ENCODE data around the gene MRPL36. TPM values are rescaled to one million over a fixed set of nuclear protein-coding genes. Genes with fewer than 3 reads are reported as not detected.

MRPL36 gene
- total and polyA plus RNA-seq, 2 experiments from 2014 or later: 47.5 to 149 TPM

DNA sequence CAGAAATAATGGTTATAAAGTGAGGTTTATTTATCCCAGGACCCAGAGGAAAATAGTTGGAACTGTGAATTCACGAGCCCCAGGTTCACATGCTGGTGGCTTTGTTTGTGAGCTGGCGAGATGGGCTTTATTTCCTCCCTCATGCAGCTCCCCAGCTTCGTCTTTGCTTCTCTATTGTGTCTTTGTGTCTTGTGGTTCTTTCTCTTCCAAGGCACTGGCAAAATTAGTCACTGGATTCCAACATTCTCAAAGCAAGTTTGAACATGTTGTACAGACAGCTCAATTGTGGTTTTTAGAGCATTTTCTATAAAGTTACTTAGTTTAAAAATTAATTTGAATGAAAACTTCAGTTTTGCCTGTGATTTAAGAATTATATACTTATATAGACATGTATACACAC lies 8.8 kb upstream of the MRPL36 start:
- H3K4me3 ChIP-seq: no peak overlapping the region
- Mint-ChIP-seq H3K4me1 (peaks cover 5% of the 10 kb centered on the region), H3K36me3 (ENCODE audit: low read depth) (peaks cover 88% of the 10 kb centered on the region), H3K27me3 (ENCODE audit: insufficient read depth, low read depth, poor library complexity) (peaks cover 2% of the 10 kb centered on the region), H3K4me3 (no peak overlapping the region), H3K9me3 (no peaks in the 10 kb centered on the region; the same call in 2 of the 3 replicates), H3K27ac (0 out of 2 replicates have a peak overlapping the region, but pooled peaks have one; percentile 48)
- H3K27ac ChIP-seq (ENCODE audit: low read depth): 0 out of 2 replicates have a peak overlapping the region, but pooled peaks have one; percentile 59
- H3K79me2 ChIP-seq (replicated peaks; ENCODE audit: insufficient read depth): peaks cover 94% of the 10 kb centered on the region
- H3K4me1 ChIP-seq (ENCODE audit: insufficient read depth): no peaks in the 10 kb centered on the region
- TF ChIP-seq, protein P1, sequence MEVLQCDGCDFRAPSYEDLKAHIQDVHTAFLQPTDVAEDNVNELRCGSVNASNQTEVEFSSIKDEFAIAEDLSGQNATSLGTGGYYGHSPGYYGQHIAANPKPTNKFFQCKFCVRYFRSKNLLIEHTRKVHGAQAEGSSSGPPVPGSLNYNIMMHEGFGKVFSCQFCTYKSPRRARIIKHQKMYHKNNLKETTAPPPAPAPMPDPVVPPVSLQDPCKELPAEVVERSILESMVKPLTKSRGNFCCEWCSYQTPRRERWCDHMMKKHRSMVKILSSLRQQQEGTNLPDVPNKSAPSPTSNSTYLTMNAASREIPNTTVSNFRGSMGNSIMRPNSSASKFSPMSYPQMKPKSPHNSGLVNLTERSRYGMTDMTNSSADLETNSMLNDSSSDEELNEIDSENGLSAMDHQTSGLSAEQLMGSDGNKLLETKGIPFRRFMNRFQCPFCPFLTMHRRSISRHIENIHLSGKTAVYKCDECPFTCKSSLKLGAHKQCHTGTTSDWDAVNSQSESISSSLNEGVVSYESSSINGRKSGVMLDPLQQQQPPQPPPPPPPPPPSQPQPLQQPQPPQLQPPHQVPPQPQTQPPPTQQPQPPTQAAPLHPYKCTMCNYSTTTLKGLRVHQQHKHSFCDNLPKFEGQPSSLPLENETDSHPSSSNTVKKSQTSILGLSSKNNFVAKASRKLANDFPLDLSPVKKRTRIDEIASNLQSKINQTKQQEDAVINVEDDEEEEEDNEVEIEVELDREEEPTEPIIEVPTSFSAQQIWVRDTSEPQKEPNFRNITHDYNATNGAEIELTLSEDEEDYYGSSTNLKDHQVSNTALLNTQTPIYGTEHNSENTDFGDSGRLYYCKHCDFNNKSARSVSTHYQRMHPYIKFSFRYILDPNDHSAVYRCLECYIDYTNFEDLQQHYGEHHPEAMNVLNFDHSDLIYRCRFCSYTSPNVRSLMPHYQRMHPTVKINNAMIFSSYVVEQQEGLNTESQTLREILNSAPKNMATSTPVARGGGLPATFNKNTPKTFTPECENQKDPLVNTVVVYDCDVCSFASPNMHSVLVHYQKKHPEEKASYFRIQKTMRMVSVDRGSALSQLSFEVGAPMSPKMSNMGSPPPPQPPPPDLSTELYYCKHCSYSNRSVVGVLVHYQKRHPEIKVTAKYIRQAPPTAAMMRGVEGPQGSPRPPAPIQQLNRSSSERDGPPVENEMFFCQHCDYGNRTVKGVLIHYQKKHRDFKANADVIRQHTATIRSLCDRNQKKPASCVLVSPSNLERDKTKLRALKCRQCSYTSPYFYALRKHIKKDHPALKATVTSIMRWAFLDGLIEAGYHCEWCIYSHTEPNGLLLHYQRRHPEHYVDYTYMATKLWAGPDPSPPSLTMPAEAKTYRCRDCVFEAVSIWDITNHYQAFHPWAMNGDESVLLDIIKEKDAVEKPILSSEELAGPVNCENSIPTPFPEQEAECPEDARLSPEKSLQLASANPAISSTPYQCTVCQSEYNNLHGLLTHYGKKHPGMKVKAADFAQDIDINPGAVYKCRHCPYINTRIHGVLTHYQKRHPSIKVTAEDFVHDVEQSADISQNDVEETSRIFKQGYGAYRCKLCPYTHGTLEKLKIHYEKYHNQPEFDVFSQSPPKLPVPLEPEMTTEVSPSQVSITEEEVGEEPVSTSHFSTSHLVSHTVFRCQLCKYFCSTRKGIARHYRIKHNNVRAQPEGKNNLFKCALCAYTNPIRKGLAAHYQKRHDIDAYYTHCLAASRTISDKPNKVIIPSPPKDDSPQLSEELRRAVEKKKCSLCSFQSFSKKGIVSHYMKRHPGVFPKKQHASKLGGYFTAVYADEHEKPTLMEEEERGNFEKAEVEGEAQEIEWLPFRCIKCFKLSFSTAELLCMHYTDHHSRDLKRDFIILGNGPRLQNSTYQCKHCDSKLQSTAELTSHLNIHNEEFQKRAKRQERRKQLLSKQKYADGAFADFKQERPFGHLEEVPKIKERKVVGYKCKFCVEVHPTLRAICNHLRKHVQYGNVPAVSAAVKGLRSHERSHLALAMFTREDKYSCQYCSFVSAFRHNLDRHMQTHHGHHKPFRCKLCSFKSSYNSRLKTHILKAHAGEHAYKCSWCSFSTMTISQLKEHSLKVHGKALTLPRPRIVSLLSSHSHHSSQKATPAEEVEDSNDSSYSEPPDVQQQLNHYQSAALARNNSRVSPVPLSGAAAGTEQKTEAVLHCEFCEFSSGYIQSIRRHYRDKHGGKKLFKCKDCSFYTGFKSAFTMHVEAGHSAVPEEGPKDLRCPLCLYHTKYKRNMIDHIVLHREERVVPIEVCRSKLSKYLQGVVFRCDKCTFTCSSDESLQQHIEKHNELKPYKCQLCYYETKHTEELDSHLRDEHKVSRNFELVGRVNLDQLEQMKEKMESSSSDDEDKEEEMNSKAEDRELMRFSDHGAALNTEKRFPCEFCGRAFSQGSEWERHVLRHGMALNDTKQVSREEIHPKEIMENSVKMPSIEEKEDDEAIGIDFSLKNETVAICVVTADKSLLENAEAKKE (CRISPR knock-in tag; IDR thresholded peaks at IDR 0.05): no peak
- TF ChIP-seq, protein P2, sequence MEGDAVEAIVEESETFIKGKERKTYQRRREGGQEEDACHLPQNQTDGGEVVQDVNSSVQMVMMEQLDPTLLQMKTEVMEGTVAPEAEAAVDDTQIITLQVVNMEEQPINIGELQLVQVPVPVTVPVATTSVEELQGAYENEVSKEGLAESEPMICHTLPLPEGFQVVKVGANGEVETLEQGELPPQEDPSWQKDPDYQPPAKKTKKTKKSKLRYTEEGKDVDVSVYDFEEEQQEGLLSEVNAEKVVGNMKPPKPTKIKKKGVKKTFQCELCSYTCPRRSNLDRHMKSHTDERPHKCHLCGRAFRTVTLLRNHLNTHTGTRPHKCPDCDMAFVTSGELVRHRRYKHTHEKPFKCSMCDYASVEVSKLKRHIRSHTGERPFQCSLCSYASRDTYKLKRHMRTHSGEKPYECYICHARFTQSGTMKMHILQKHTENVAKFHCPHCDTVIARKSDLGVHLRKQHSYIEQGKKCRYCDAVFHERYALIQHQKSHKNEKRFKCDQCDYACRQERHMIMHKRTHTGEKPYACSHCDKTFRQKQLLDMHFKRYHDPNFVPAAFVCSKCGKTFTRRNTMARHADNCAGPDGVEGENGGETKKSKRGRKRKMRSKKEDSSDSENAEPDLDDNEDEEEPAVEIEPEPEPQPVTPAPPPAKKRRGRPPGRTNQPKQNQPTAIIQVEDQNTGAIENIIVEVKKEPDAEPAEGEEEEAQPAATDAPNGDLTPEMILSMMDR (conservative IDR thresholded peaks at IDR 0.05; ENCODE audit: low read depth in 2 of 2): no peak
- TF ChIP-seq NANOG (IDR thresholded peaks at IDR 0.05; ENCODE audit: borderline replicate concordance) (no peak), REST (IDR thresholded peaks at IDR 0.05; ENCODE audit: unreplicated experiment) (no peak), ZNF114 (CRISPR knock-in tag; IDR thresholded peaks at IDR 0.05) (no peak), CREB1 (CRISPR knock-in tag; IDR thresholded peaks at IDR 0.05; ENCODE audit: low read depth) (no peak), ETS1 (IDR thresholded peaks at IDR 0.05) (no peak), EZH2phosphoT487 (IDR thresholded peaks at IDR 0.05; ENCODE audit: unreplicated experiment) (no peak), STAT1 (IDR thresholded peaks at IDR 0.05; ENCODE audit: unreplicated experiment) (no peak), JUNB (IDR thresholded peaks at IDR 0.05; ENCODE audit: unreplicated experiment) (no peak), EZH2 (IDR thresholded peaks at IDR 0.05; ENCODE audit: low read depth, unreplicated experiment) (no peak)
- peaks cover 29% of the 10 kb centered on the region for H3K36me3 ChIP-seq (ENCODE audit: insufficient read depth)
- no peak for DNase-seq (ENCODE audit: low spot score)
- H3K9me2 ChIP-seq (ENCODE audit: insufficient read depth): no peaks in the 10 kb centered on the region
- peaks cover 52% of the 10 kb centered on the region for H4K20me1 ChIP-seq (replicated peaks; ENCODE audit: insufficient read depth)
- no peak overlapping the region for H3K4me2 ChIP-seq
- no peaks in the 10 kb centered on the region for H3K27me3 ChIP-seq (ENCODE audit: insufficient read depth)
- no peaks in the 10 kb centered on the region for H3F3A ChIP-seq (replicated peaks; ENCODE audit: low read depth)
- no peak overlapping the region for H2AFZ ChIP-seq
- ATAC-seq: no peak

All from GM23338 (cell line).